Fibroblast of skin of abdomen (primary cell): ENCODE results near the gene ERCC2.

Source experiments
- DNase-seq: peaks from one replicate; pipeline ENCODE4 v3.0.0-alpha.2; 2013

The ERCC2 gene

GRCh38 chr19:45302416-45302815 is 68.0 kb downstream of the ERCC2 start:
- no peak for DNase-seq
